Activated CD8-positive, alpha-beta T cell treated with anti-CD3 and anti-CD28 coated beads for 36 hours (primary cell): ENCODE data around the gene POLR1E. TPM values are rescaled to one million over a fixed set of nuclear protein-coding genes. Genes with fewer than 3 reads are reported as not detected.
"Not testable (repeated sequence)": the region's sequence is repeated elsewhere in the genome, so short reads cannot be mapped to it uniquely, and the experiment has no call there.

Experiments
- ATAC-seq: fragments of 200-7000 bp; cut with Tn5 transposase; one replicate; pipeline ENCODE4 v1.10.0; 2021; ENCODE audit warnings: mild to moderate bottlenecking, moderate library complexity
- CTCF ChIA-PET: fragments of 350-600 bp; sonication (Branson Sonifier 250); formaldehyde crosslinking; loops from one replicate; lab custom pipeline; 2021; ENCODE audit warnings: antibody characterized with exemption; lab: Charles Lee
- POLR2A ChIA-PET: fragments of 350-600 bp; sonication (Branson Sonifier 250); formaldehyde crosslinking; loops from one replicate; lab custom pipeline; 2021; ENCODE audit warnings: antibody characterized with exemption; lab: Charles Lee
- DNase-seq: peaks from one replicate; pipeline ENCODE4 v3.0.0-alpha.2; 2020
- H3K27ac Mint-ChIP-seq: one replicate; pipeline ENCODE4 v1.8.0; 2021; ENCODE audit warnings: mild to moderate bottlenecking, mixed read lengths
- H3K27me3 Mint-ChIP-seq: one replicate; pipeline ENCODE4 v1.8.0; 2021; ENCODE audit warnings: mixed read lengths
- H3K36me3 Mint-ChIP-seq: one replicate; pipeline ENCODE4 v1.8.0; 2021; ENCODE audit warnings: low read depth, mixed read lengths
- H3K4me1 Mint-ChIP-seq: one replicate; pipeline ENCODE4 v1.8.0; 2021; ENCODE audit warnings: low read depth, mixed read lengths
- H3K4me3 Mint-ChIP-seq: one replicate; pipeline ENCODE4 v1.8.0; 2021; ENCODE audit warnings: mild to moderate bottlenecking, moderate library complexity, mixed read lengths
- H3K9me3 Mint-ChIP-seq: one replicate; pipeline ENCODE4 v1.8.0; 2021; ENCODE audit warnings: mixed read lengths
- CTCF ChIP-seq: fragments of 200-600 bp; IDR thresholded peaks from one replicate; pipeline ENCODE4 v1.8.0; 2022; ENCODE audit warnings: antibody characterized with exemption, mild to moderate bottlenecking
- intact Hi-C: fragments of 100-400 bp; cut with micrococcal nuclease; formaldehyde crosslinking; loops from one replicate; pipeline ENCODE4 v1.10.0; 2022
- total RNA-seq, 2 experiments: library from RNA; stranded (reverse); gene quantifications; one replicate each; pipeline ENCODE4 v1.2.3, GENCODE V29; 2021

Gene POLR1E
- total RNA-seq, 2 experiments from 2014 or later, result 66.9 to 70.5 TPM

- CTCF ChIA-PET, result interaction anchor here (1.5 kb wide), 1 partner anchor 86 kb away, joined by 4 read pairs; no protein-coding TSS in a partner anchor
- H3K36me3 Mint-ChIP-seq, result peaks cover 20% of the 10 kb centered on the region
- POLR2A ChIA-PET, result interaction anchor here (0.6 to 1.4 kb wide), 5 partner anchors 9 to 84 kb away, joined by 3 to 4 read pairs (median 3); partner anchors contain the start of gene TOMM5
- H3K27ac Mint-ChIP-seq, result no peak overlapping the region
- no peak for ATAC-seq
- H3K4me1 Mint-ChIP-seq, result peaks cover 11% of the 10 kb centered on the region
- no peaks in the 10 kb centered on the region for H3K27me3 Mint-ChIP-seq
- no peaks in the 10 kb centered on the region for H3K9me3 Mint-ChIP-seq
- H3K4me3 Mint-ChIP-seq, result no peak overlapping the region
- no peak for DNase-seq
- intact Hi-C loops, result no loop called here
- no peak for TF ChIP-seq CTCF
Observed at GRCh38 chr9:37508135-37508833, 22.5 kb downstream of the POLR1E start.

- Mint-ChIP-seq H3K27me3 (no peaks in the 10 kb centered on the region), H3K27ac (no peak overlapping the region), H3K36me3 (peaks cover 15% of the 10 kb centered on the region), H3K9me3 (no peaks in the 10 kb centered on the region), H3K4me1 (peaks cover 6% of the 10 kb centered on the region), H3K4me3 (no peak overlapping the region)
- DNase-seq, result no peak
- ChIA-PET POLR2A (interaction anchor here (0.6 to 1.9 kb wide), 4 partner anchors 13 to 83 kb away, joined by 3 to 8 read pairs (median 4); partner anchors contain the start of gene TOMM5), CTCF (interaction anchor here (1.1 to 1.5 kb wide), 2 partner anchors 85 to 93 kb away, joined by 4 to 5 read pairs; no protein-coding TSS in a partner anchor)
- TF ChIP-seq CTCF, result no peak
- intact Hi-C loops, result no loop called here
- no peak for ATAC-seq
Observed at GRCh38 chr9:37508834-37509206, 23.1 kb downstream of the POLR1E start.

GRCh38 chr9:37509536-37509935 lies 23.8 kb downstream of the POLR1E start:
- H3K27ac Mint-ChIP-seq, result no peak overlapping the region
- TF ChIP-seq CTCF, result no peak

GRCh38 chr9:37510053-37510452 lies 24.3 kb downstream of the POLR1E start:
- H3K9me3 Mint-ChIP-seq, ATAC-seq, H3K4me3 Mint-ChIP-seq, H3K4me1 Mint-ChIP-seq, DNase-seq, H3K27me3 Mint-ChIP-seq, H3K27ac Mint-ChIP-seq: not testable (repeated sequence)
- peaks cover 10% of the 10 kb centered on the region for H3K36me3 Mint-ChIP-seq
- ChIA-PET POLR2A (interaction anchor here (1.4 to 1.9 kb wide), 3 partner anchors 14 to 82 kb away, joined by 3 to 8 read pairs (median 4); partner anchors contain the start of gene TOMM5), CTCF (interaction anchor here (1.1 to 1.3 kb wide), 2 partner anchors 29 to 95 kb away, joined by 3 to 5 read pairs; no protein-coding TSS in a partner anchor)
- intact Hi-C loops, result loop anchor here (10.0 kb wide), 1 partner anchor 55 kb away; no protein-coding TSS in a partner anchor

More at GRCh38 chr9:37509536-37509935, 23.8 kb downstream of the POLR1E start:
- ChIA-PET CTCF (interaction anchor here (1.1 kb wide), 1 partner anchor 94 kb away, joined by 5 read pairs; no protein-coding TSS in a partner anchor), POLR2A (interaction anchor here (0.6 to 1.9 kb wide), 4 partner anchors 14 to 83 kb away, joined by 3 to 8 read pairs (median 4); partner anchors contain the start of gene TOMM5)
- Mint-ChIP-seq H3K36me3 (peaks cover 13% of the 10 kb centered on the region), H3K9me3 (no peaks in the 10 kb centered on the region), H3K27me3 (no peaks in the 10 kb centered on the region), H3K4me3 (no peak overlapping the region), H3K4me1 (peaks cover 3% of the 10 kb centered on the region)
- ATAC-seq (no peak), DNase-seq (no peak)
- intact Hi-C loops, result no loop called here

GRCh38 chr9:37511016-37512010 lies 25.6 kb downstream of the POLR1E start:
- ChIA-PET POLR2A (interaction anchor here (0.6 to 2.1 kb wide), 3 partner anchors 13 to 63 kb away, joined by 3 to 10 read pairs (median 4); no protein-coding TSS in a partner anchor), CTCF (interaction anchor here (1.3 to 1.7 kb wide), 2 partner anchors 25 to 31 kb away, joined by 3 to 6 read pairs; partner anchors contain the start of gene POLR1E)
- ATAC-seq, result peak; percentile 45
- H3K36me3 Mint-ChIP-seq, result peaks cover 8% of the 10 kb centered on the region
- peaks cover 3% of the 10 kb centered on the region for H3K4me1 Mint-ChIP-seq
- H3K27ac Mint-ChIP-seq, result no peak overlapping the region
- no peaks in the 10 kb centered on the region for H3K9me3 Mint-ChIP-seq
- peak; percentile 33 for DNase-seq
- no peaks in the 10 kb centered on the region for H3K27me3 Mint-ChIP-seq
- no peak for TF ChIP-seq CTCF
- no peak overlapping the region for H3K4me3 Mint-ChIP-seq
- intact Hi-C loops, result loop anchor here (10.0 kb wide), 1 partner anchor 57 kb away; no protein-coding TSS in a partner anchor
